Activated CD4-positive, alpha-beta T cell treated with anti-CD3 and anti-CD28 coated beads, Interleukin-2, Interleukin-6, amounts not matched to agents 100 ng/mL and 50 ng/mL, durations not matched to agents 16 hours and 8 hours (primary cell): Measurements from ENCODE around the gene KIF17.

Source experiments
- DNase-seq: peaks from one replicate; pipeline ENCODE4 v3.0.0-alpha.2; 2020

KIF17 gene

DNA sequence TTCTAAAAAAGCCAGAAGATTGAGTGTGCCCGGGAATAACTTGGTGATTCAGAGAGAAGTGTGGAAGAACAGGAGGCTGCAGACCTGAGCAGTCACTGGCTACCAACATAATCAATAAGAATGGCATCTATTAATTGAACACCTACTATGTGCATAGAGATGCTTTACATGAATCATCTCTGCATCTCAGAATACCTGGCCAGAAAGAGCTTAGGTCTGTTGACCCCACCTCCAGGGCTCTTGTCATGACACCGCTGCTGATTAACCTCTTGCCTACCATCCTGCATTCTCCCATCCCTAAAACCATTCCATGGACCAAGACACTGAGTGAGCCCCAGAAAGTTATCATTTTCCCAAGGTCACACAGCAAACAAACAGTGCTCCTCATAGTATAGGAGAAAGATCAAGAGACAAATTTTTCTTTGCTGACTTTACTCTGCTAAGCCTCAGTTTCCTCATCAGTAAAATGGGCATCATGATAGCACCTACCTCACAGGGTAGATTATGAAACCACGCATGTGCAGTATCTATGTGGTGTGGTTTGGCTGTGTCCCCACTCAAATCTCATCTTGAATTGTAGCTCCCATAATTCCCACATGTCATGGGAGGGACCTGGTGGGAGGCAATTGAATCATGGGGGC is 100.8 kb downstream of the KIF17 start:
- no peak for DNase-seq

- DNase-seq = no peak
Observed at GRCh38 chr1:20615946-20616846, 101.6 kb downstream of the KIF17 start.

DNA sequence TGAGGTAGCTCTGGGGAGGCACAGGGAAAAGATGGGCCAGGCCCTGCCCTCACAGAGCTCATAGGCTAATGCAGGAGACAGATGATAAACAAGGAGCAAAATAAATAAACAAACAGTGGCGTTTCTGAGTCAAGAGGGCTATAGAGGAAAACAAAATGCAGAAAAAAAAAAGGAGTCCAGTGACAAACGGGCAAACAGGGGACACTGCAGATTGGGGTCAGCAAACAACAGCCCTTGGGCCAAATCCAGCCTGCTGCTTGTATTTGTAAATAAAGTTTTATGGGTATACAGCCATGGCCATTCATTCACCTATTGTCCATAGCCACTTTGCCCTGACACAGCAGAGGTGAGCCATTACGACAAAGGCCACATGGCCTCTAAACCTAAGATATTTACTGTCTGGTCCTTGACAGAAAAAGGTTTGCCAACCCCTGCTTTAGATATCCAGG is 103.7 kb downstream of the KIF17 start:
- DNase-seq = no peak
